PC-9 (cell line): Measurements from ENCODE around the gene ADGRV1. TPM values are rescaled to one million over a fixed set of nuclear protein-coding genes. Genes with fewer than 3 reads are reported as not detected.

Source experiments
- BruUV-seq: library from RNA; stranded (reverse); fragments of 400-500 nt; replicated peaks from 2 replicates; lab custom pipeline; 2021; lab: Mats Ljungman, UMichigan
- CTCF ChIA-PET: fragments of 300-600 bp; sonication (Branson Sonifier 250); formaldehyde crosslinking; loops from one replicate; lab custom pipeline; 2022; ENCODE audit warnings: antibody characterized with exemption; lab: Charles Lee
- POLR2A ChIA-PET: fragments of 300-600 bp; sonication (Branson Sonifier 250); formaldehyde crosslinking; loops from one replicate; lab custom pipeline; 2022; ENCODE audit warnings: antibody characterized with exemption; ENCODE audit not compliant: unreplicated experiment; lab: Charles Lee
- DNase-seq, 2 experiments: peaks; one replicate each; pipeline versions ENCODE4 v3.0.0 to v3.0.0-alpha.2; 2015 to 2022; ENCODE audit warnings: mixed read lengths in 1 of 2
- H2AFZ ChIP-seq: fragments of 200-600 bp; sonication (generic); 2 replicates; pipeline ENCODE4 v1.8.1; 2017; ENCODE audit warnings: antibody characterized with exemption
- H3F3A ChIP-seq: fragments of 200-600 bp; sonication (generic); 2 replicates; pipeline ENCODE4 v1.8.1; 2017; ENCODE audit warnings: antibody characterized with exemption, mild to moderate bottlenecking, low read depth; ENCODE audit not compliant: insufficient read depth
- H3K27ac ChIP-seq: fragments of 200-600 bp; sonication (generic); 2 replicates; pipeline ENCODE4 v1.6.1; 2016; ENCODE audit warnings: mixed run types
- H3K27me3 ChIP-seq: fragments of 200-600 bp; sonication (generic); 2 replicates; pipeline ENCODE4 v1.6.1; 2016; ENCODE audit warnings: low read depth, mixed run types; ENCODE audit not compliant: insufficient read depth
- H3K36me3 ChIP-seq: fragments of 200-600 bp; sonication (generic); 2 replicates; pipeline ENCODE4 v1.6.1; 2016; ENCODE audit warnings: low read depth, mixed run types
- H3K4me1 ChIP-seq: fragments of 200-600 bp; sonication (generic); replicated peaks from 2 replicates; pipeline ENCODE4 v1.6.1; 2016; ENCODE audit warnings: mixed run types; ENCODE audit not compliant: insufficient read depth
- H3K4me2 ChIP-seq: fragments of 200-600 bp; sonication (generic); 2 replicates; pipeline ENCODE4 v1.6.1; 2017; ENCODE audit warnings: mixed run types
- H3K4me3 ChIP-seq: fragments of 200-600 bp; sonication (generic); 2 replicates; pipeline ENCODE4 v1.6.1; 2016; ENCODE audit warnings: mixed run types
- H3K79me2 ChIP-seq: fragments of 200-600 bp; sonication (generic); 2 replicates; pipeline ENCODE4 v1.6.1; 2017; ENCODE audit warnings: low read depth, mixed run types
- H3K9me2 ChIP-seq: fragments of 200-600 bp; sonication (generic); 2 replicates; pipeline ENCODE4 v1.8.1; 2017; ENCODE audit warnings: mild to moderate bottlenecking; ENCODE audit not compliant: insufficient read depth
- H3K9me3 ChIP-seq: fragments of 200-600 bp; sonication (generic); 2 replicates; pipeline ENCODE4 v1.8.1; 2016; ENCODE audit warnings: low read depth; ENCODE audit not compliant: insufficient read depth
- H4K20me1 ChIP-seq: fragments of 200-600 bp; sonication (generic); 2 replicates; pipeline ENCODE4 v1.8.1; 2017; ENCODE audit not compliant: insufficient read depth
- EZH2 ChIP-seq: fragments of 200-600 bp; sonication (generic); IDR thresholded peaks from 2 replicates; pipeline ENCODE4 v1.8.0; 2017; ENCODE audit warnings: antibody characterized with exemption, low read depth
- intact Hi-C: fragments of 100-400 bp; cut with micrococcal nuclease; formaldehyde crosslinking; loops from one replicate; pipeline ENCODE4 v1.10.0; 2022; ENCODE audit not compliant: unreplicated experiment
- total RNA-seq: library from RNA; stranded (reverse); gene quantifications from 2 replicates; pipeline ENCODE4 v1.2.3, GENCODE V29; 2021
- TF ChIP-seq, protein P1 (sequence below): fragments of 200-600 bp; sonication (generic); conservative IDR thresholded peaks from 2 replicates; pipeline ENCODE4 v1.6.1; 2017; ENCODE audit warnings: mixed run types, antibody characterized with exemption, mild to moderate bottlenecking, moderate library complexity

ADGRV1 gene
- total RNA-seq, 1 experiment from 2014 or later: 1.0 TPM

DNA sequence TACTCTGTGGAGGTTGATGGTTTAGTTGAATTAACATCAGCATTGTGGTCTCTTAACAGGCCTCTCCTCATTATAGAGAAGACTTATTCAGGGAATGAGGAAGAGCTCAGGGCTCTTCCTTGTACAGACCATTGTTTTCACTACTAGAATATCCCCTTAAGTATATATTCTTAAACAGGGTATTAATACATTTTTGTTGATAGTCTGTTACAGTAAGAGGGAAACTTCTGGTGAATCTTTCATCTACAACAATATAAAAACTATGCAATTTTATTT is 330.7 kb downstream of the ADGRV1 start:
- Histone ChIP-seq H3F3A (peaks cover 13% of the 10 kb centered on the region), H3K9me3 (no peaks in the 10 kb centered on the region), H3K4me2 (peak overlapping the region; percentile 32; the same call in 1 of the 2 replicates), H2AFZ (no peak overlapping the region), H4K20me1 (no peaks in the 10 kb centered on the region), H3K4me1 (peaks cover 21% of the 10 kb centered on the region), H3K79me2 (no peaks in the 10 kb centered on the region), H3K9me2 (no peaks in the 10 kb centered on the region), H3K27ac (0 out of 2 replicates have a peak overlapping the region, but pooled peaks have one; percentile 13), H3K36me3 (no peaks in the 10 kb centered on the region), H3K4me3 (no peak overlapping the region), H3K27me3 (no peaks in the 10 kb centered on the region)
- no peak for DNase-seq
- BruUV-seq: no TSS peak
- intact Hi-C loops: no loop called here
- ChIA-PET CTCF (no interaction called here), POLR2A (no interaction called here)
- TF ChIP-seq, protein P1, sequence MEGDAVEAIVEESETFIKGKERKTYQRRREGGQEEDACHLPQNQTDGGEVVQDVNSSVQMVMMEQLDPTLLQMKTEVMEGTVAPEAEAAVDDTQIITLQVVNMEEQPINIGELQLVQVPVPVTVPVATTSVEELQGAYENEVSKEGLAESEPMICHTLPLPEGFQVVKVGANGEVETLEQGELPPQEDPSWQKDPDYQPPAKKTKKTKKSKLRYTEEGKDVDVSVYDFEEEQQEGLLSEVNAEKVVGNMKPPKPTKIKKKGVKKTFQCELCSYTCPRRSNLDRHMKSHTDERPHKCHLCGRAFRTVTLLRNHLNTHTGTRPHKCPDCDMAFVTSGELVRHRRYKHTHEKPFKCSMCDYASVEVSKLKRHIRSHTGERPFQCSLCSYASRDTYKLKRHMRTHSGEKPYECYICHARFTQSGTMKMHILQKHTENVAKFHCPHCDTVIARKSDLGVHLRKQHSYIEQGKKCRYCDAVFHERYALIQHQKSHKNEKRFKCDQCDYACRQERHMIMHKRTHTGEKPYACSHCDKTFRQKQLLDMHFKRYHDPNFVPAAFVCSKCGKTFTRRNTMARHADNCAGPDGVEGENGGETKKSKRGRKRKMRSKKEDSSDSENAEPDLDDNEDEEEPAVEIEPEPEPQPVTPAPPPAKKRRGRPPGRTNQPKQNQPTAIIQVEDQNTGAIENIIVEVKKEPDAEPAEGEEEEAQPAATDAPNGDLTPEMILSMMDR: no peak
- TF ChIP-seq EZH2: no peak

DNA sequence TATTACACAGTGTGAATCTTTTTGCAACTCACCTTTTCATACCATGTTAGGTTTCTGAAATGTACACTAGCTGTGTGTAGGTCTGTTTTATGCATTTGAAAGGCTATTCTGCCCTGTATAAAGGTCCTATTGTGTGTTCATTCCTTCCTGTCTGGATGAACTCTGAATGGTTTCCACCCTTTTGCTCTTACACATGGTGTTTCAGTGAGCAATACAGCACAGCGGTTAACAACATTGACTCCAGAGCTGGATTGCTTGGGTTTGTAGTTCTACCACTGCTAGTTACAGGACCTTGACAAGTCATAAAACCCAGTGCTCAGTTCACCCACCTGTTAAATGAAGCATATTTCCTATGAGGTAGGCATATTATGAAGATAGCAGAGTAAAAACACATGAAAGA is 331.6 kb downstream of the ADGRV1 start:
- DNase-seq: no peak
- intact Hi-C loops: no loop called here
- Histone ChIP-seq H3K4me3 (no peak overlapping the region), H3K9me2 (no peaks in the 10 kb centered on the region), H3K27me3 (no peaks in the 10 kb centered on the region), H3K36me3 (no peaks in the 10 kb centered on the region), H2AFZ (no peak overlapping the region), H4K20me1 (no peaks in the 10 kb centered on the region), H3K9me3 (no peaks in the 10 kb centered on the region), H3K27ac (no peak overlapping the region), H3K4me1 (peaks cover 21% of the 10 kb centered on the region), H3K79me2 (no peaks in the 10 kb centered on the region), H3K4me2 (no peak overlapping the region), H3F3A (peaks cover 13% of the 10 kb centered on the region)
- CTCF ChIA-PET: no interaction called here
- POLR2A ChIA-PET: no interaction called here
- BruUV-seq: no TSS peak
- no peak for TF ChIP-seq EZH2
- TF ChIP-seq, protein P1: no peak

- TF ChIP-seq, protein P1: no peak
- no peak for TF ChIP-seq EZH2
- DNase-seq: no peak
- no peaks in the 10 kb centered on the region for H3F3A ChIP-seq
- H3K27me3 ChIP-seq: no peaks in the 10 kb centered on the region
- H3K4me1 ChIP-seq: peaks cover 14% of the 10 kb centered on the region; the same call in 1 of the 2 replicates
- H3K27ac ChIP-seq: no peak overlapping the region
- POLR2A ChIA-PET: no interaction called here
- H3K79me2 ChIP-seq: no peaks in the 10 kb centered on the region
- no peaks in the 10 kb centered on the region for H3K9me3 ChIP-seq
- intact Hi-C loops: no loop called here
- CTCF ChIA-PET: no interaction called here
- H3K4me2 ChIP-seq: no peak overlapping the region
- no peak overlapping the region for H2AFZ ChIP-seq
- no peak overlapping the region for H3K4me3 ChIP-seq
- H3K9me2 ChIP-seq: no peaks in the 10 kb centered on the region
- no TSS peak for BruUV-seq
- H3K36me3 ChIP-seq: no peaks in the 10 kb centered on the region
- no peaks in the 10 kb centered on the region for H4K20me1 ChIP-seq
These were observed 336.3 kb downstream of the ADGRV1 start for GRCh38 chr5:90894866-90895420.
